Smooth muscle cell (in vitro differentiated cells): Measurements from ENCODE around the gene PSMD11. TPM values are rescaled to one million over a fixed set of nuclear protein-coding genes. Genes with fewer than 3 reads are reported as not detected.

Experiments used
- DNase-seq: peaks from one replicate; lab custom pipeline; 2025; ENCODE audit not compliant: unreplicated experiment; lab: John Stamatoyannopoulos, UW
- H2AFZ ChIP-seq: fragments of 200-600 bp; sonication (generic); 2 replicates; pipeline ENCODE4 v1.6.0; 2016; ENCODE audit warnings: antibody characterized with exemption, low read depth, mild to moderate bottlenecking
- H3F3A ChIP-seq: fragments of 200-600 bp; sonication (generic); 2 replicates; pipeline ENCODE4 v1.6.0; 2017; ENCODE audit warnings: antibody characterized with exemption, low read depth
- H3K27ac ChIP-seq: fragments of 200-600 bp; sonication (generic); 2 replicates; pipeline ENCODE4 v1.5.1; 2016; ENCODE audit warnings: low read depth, mild to moderate bottlenecking
- H3K27me3 ChIP-seq: fragments of 200-600 bp; sonication (generic); 2 replicates; pipeline ENCODE4 v1.6.1; 2016; ENCODE audit warnings: low read depth, mild to moderate bottlenecking
- H3K36me3 ChIP-seq: fragments of 200-600 bp; sonication (generic); 2 replicates; pipeline ENCODE4 v1.5.1; 2016; ENCODE audit warnings: low read depth
- H3K4me1 ChIP-seq: fragments of 200-600 bp; sonication (generic); 2 replicates; pipeline ENCODE4 v1.5.1; 2016; ENCODE audit warnings: low read depth
- H3K4me2 ChIP-seq: fragments of 200-600 bp; sonication (generic); 2 replicates; pipeline ENCODE4 v1.6.0; 2016; ENCODE audit warnings: mild to moderate bottlenecking
- H3K4me3 ChIP-seq: fragments of 200-600 bp; sonication (generic); 2 replicates; pipeline ENCODE4 v1.5.1; 2016; ENCODE audit warnings: mild to moderate bottlenecking
- H3K79me2 ChIP-seq: fragments of 200-600 bp; sonication (generic); 2 replicates; pipeline ENCODE4 v1.6.0; 2016; ENCODE audit warnings: low read depth, mild to moderate bottlenecking
- H3K9ac ChIP-seq: fragments of 200-600 bp; sonication (generic); 2 replicates; pipeline ENCODE4 v1.6.0; 2016; ENCODE audit warnings: low read depth
- H3K9me3 ChIP-seq: fragments of 200-600 bp; sonication (generic); replicated peaks from 2 replicates; pipeline ENCODE4 v1.5.1; 2016; ENCODE audit warnings: low read depth
- H4K20me1 ChIP-seq: fragments of 200-600 bp; sonication (generic); 2 replicates; pipeline ENCODE4 v1.6.0; 2016; ENCODE audit warnings: low read depth
- WGBS: methylation state at CpG from one replicate; pipeline ENCODE4 v1.1.7; 2016; ENCODE audit warnings: low lambda C conversion rate; 5-methylcytosine and 5-hydroxymethylcytosine counted together
- polyA plus RNA-seq: library from polyadenylated mRNA; unstranded; fragments of >200 nt; fragmentation: Nextera tagmentation; extraction: Ambion mirVana; gene quantifications from 2 replicates; pipeline ENCODE4 v1.2.1, GENCODE V29; 2016
- total RNA-seq: library from RNA; depleted of rRNA; stranded (reverse); fragments of >200 nt; gene quantifications from 2 replicates; pipeline ENCODE4 v1.2.3, GENCODE V29; 2014
- TF ChIP-seq, protein P1 (sequence below): fragments of 200-600 bp; sonication (generic); IDR thresholded peaks from 2 replicates; pipeline ENCODE4 v1.5.1; 2017; ENCODE audit warnings: borderline replicate concordance, mild to moderate bottlenecking, antibody characterized with exemption; ENCODE audit not compliant: insufficient read depth, poor library complexity, severe bottlenecking

PSMD11 gene
- total and polyA plus RNA-seq, 2 experiments from 2014 or later, result 46.9 to 150 TPM

DNA sequence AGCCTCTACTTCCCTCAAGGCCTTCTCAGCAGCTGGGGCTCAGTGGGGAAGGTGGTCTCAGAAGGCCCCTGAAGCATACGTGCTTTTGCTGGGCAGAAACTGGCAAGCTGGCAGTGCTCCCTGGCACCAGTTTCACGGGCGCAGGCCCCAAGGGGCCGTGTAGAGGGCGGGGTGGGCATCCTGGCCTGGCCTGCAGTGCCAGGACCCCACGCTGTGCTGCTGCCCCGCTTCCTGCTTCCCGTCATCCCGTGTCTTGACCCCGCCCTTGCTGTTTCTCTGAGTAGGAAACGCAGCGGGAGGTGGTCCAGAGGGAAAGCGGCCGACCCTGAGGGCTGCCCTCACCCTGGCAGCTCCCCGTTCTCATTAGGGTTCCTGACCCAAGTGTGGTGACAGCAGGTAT is 49.3 kb downstream of the PSMD11 start:
- Histone ChIP-seq H3K9ac (no peak overlapping the region), H3K9me3 (no peaks in the 10 kb centered on the region), H3K4me2 (no peak overlapping the region), H3K79me2 (no peaks in the 10 kb centered on the region), H3K4me1 (no peaks in the 10 kb centered on the region), H3K27me3 (no peaks in the 10 kb centered on the region), H3F3A (no peaks in the 10 kb centered on the region), H3K27ac (no peak overlapping the region), H3K4me3 (no peak overlapping the region), H2AFZ (no peak overlapping the region), H3K36me3 (no peaks in the 10 kb centered on the region), H4K20me1 (peaks cover 17% of the 10 kb centered on the region)
- TF ChIP-seq, protein P1, sequence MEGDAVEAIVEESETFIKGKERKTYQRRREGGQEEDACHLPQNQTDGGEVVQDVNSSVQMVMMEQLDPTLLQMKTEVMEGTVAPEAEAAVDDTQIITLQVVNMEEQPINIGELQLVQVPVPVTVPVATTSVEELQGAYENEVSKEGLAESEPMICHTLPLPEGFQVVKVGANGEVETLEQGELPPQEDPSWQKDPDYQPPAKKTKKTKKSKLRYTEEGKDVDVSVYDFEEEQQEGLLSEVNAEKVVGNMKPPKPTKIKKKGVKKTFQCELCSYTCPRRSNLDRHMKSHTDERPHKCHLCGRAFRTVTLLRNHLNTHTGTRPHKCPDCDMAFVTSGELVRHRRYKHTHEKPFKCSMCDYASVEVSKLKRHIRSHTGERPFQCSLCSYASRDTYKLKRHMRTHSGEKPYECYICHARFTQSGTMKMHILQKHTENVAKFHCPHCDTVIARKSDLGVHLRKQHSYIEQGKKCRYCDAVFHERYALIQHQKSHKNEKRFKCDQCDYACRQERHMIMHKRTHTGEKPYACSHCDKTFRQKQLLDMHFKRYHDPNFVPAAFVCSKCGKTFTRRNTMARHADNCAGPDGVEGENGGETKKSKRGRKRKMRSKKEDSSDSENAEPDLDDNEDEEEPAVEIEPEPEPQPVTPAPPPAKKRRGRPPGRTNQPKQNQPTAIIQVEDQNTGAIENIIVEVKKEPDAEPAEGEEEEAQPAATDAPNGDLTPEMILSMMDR, result no peak
- 91% methylated on average over 15 of the region's 15 CpGs for WGBS
- no peak for DNase-seq

DNA sequence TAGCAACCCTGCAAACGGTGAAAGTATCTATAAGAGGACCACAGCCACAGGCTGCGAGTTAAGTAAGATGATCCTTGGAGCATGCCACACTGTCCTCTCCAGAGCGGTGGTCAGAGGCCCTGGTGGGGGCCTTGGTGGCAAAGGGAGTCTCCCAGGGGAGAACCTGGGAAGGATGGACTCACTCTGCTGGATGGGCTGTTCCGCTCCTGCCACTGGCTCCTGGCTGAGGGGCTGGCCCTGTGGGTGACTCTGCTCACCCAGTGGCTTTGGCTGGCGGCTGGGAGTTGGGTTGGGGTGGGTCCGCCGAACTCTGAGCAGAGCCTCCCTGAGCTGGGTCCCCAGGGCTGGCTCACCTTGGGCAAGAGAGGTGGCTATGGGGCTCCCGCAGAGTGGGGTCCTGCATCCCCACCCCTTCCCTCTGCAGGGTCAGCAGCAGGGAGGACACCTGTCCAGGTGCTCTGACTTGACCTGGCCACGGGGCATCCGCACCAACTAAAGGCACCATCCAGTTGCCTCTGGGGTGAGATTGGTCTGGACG is 49.7 kb downstream of the PSMD11 start:
- DNase-seq, result no peak
- Histone ChIP-seq H3K36me3 (no peaks in the 10 kb centered on the region), H3K27me3 (no peaks in the 10 kb centered on the region), H3K9me3 (no peaks in the 10 kb centered on the region), H3K27ac (no peak overlapping the region), H3F3A (no peaks in the 10 kb centered on the region), H3K9ac (no peak overlapping the region), H3K4me3 (no peak overlapping the region), H3K79me2 (no peaks in the 10 kb centered on the region), H4K20me1 (peaks cover 14% of the 10 kb centered on the region), H3K4me1 (no peaks in the 10 kb centered on the region), H2AFZ (no peak overlapping the region), H3K4me2 (no peak overlapping the region)
- 92% methylated on average over 11 of the region's 11 CpGs for WGBS
- TF ChIP-seq, protein P1, result no peak

DNA sequence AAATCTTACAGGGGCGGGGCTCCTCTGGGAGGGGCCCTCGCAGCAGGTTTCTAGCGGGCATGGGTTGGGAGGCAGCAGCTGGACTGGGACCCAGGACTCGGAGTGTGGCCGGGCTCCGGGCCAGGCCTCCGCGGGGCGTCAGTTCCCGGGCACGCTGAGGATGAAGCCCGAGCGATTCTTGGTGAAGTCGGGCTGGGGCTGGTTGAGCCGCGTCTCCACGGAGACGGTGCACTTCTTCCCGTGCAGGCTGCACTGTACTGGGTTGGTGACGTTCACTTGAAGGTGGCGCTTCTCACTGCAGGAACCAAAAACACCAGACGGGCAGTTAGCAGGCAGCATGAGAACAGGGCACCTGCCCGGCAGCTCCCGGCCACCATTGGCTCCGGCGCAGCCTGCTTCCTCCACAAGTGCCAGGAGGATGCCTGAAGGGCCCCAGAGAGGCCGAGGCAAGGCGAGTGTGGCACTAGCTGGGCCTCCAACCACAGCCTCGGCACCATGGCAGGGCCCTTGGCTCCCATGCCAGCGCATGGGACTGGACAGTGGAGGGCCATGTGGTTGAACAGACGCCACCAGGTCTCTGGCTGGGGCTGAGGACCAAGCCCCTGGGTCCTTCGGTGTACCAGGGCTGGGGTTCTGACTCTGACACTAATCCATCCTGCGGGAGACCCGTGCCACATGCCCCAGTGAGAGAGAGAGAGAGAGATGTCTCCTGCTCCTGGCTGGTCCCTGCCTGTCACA is 50.5 kb downstream of the PSMD11 start:
- Histone ChIP-seq H3F3A (no peaks in the 10 kb centered on the region), H3K27ac (no peak overlapping the region), H2AFZ (no peak overlapping the region), H3K9ac (no peak overlapping the region), H3K27me3 (no peaks in the 10 kb centered on the region), H3K4me3 (no peak overlapping the region), H3K9me3 (no peaks in the 10 kb centered on the region), H3K36me3 (no peaks in the 10 kb centered on the region), H3K4me1 (no peaks in the 10 kb centered on the region), H4K20me1 (peaks cover 6% of the 10 kb centered on the region), H3K79me2 (no peaks in the 10 kb centered on the region), H3K4me2 (no peak overlapping the region)
- 92% methylated on average over 34 of the region's 34 CpGs for WGBS
- no peak for DNase-seq
- TF ChIP-seq, protein P1, result no peak
